H9 (cell line): ENCODE data around the gene SLC24A3. TPM values are rescaled to one million over a fixed set of nuclear protein-coding genes. Genes with fewer than 3 reads are reported as not detected.

Experiments used
- DNase-seq: peaks from one replicate; pipeline ENCODE4 v3.0.0-alpha.2; 2017
- H2AFZ ChIP-seq: one replicate; pipeline ENCODE4 v1.6.1; 2013; ENCODE audit warnings: mild to moderate bottlenecking, low read length, control low read depth, moderate library complexity
- H2AK5ac ChIP-seq: 2 replicates; pipeline ENCODE4 v1.6.1; 2013; ENCODE audit warnings: low read length, control low read depth, mixed read lengths; ENCODE audit not compliant: insufficient read length
- H2BK120ac ChIP-seq: one replicate; pipeline ENCODE4 v1.6.1; 2013; ENCODE audit warnings: low read depth, mild to moderate bottlenecking, low read length, control low read depth, inconsistent platforms; ENCODE audit not compliant: poor library complexity, severe bottlenecking
- H2BK12ac ChIP-seq: 2 replicates; pipeline ENCODE4 v1.6.1; 2013; ENCODE audit warnings: low read length, control low read depth, mixed read lengths, low read depth; ENCODE audit not compliant: insufficient read length
- H2BK15ac ChIP-seq: 2 replicates; pipeline ENCODE4 v1.6.1; 2013; ENCODE audit warnings: low read depth, low read length, control low read depth
- H2BK20ac ChIP-seq: one replicate; pipeline ENCODE4 v1.6.1; 2013; ENCODE audit warnings: low read depth, mild to moderate bottlenecking, low read length, control low read depth, inconsistent platforms; ENCODE audit not compliant: poor library complexity, severe bottlenecking
- H2BK5ac ChIP-seq: 2 replicates; pipeline ENCODE4 v1.6.1; 2013; ENCODE audit warnings: low read length, control low read depth, mixed read lengths; ENCODE audit not compliant: insufficient read length
- H3K14ac ChIP-seq: 2 replicates; pipeline ENCODE4 v1.6.1; 2013; ENCODE audit warnings: low read length, control low read depth; ENCODE audit not compliant: insufficient read depth
- H3K18ac ChIP-seq: 2 replicates; pipeline ENCODE4 v1.6.1; 2013; ENCODE audit warnings: low read depth, mild to moderate bottlenecking, mixed read lengths, low read length, control low read depth; ENCODE audit not compliant: insufficient read length
- H3K23ac ChIP-seq: 2 replicates; pipeline ENCODE4 v1.6.1; 2013; ENCODE audit warnings: low read length, control low read depth, mixed read lengths, low read depth; ENCODE audit not compliant: insufficient read length
- H3K23me2 ChIP-seq: 2 replicates; pipeline ENCODE4 v1.6.1; 2013; ENCODE audit warnings: low read depth, mild to moderate bottlenecking, mixed read lengths, low read length, control low read depth; ENCODE audit not compliant: insufficient read length, poor library complexity, severe bottlenecking
- H3K27ac ChIP-seq: 2 replicates; pipeline ENCODE4 v1.5.1; 2013; ENCODE audit warnings: low read length, control low read depth, mixed read lengths, low read depth; ENCODE audit not compliant: insufficient read length
- H3K27me3 ChIP-seq: 2 replicates; pipeline ENCODE4 v1.6.1; 2013; ENCODE audit warnings: low read length, control low read depth, inconsistent platforms; ENCODE audit not compliant: insufficient read depth
- H3K4ac ChIP-seq: 2 replicates; pipeline ENCODE4 v1.6.1; 2013; ENCODE audit warnings: low read depth, mild to moderate bottlenecking, control low read depth, inconsistent platforms, low read length, moderate library complexity
- H3K4me1 ChIP-seq: 2 replicates; pipeline ENCODE4 v1.6.1; 2013; ENCODE audit warnings: low read length, control low read depth, inconsistent platforms; ENCODE audit not compliant: insufficient read depth
- H3K4me2 ChIP-seq: 2 replicates; pipeline ENCODE4 v1.6.1; 2013; ENCODE audit warnings: low read length, control low read depth, mixed read lengths; ENCODE audit not compliant: insufficient read length, insufficient read depth
- H3K56ac ChIP-seq: 2 replicates; pipeline ENCODE4 v1.6.1; 2013; ENCODE audit warnings: low read depth, mild to moderate bottlenecking, mixed read lengths, low read length, control low read depth; ENCODE audit not compliant: insufficient read length
- H3K79me1 ChIP-seq: 2 replicates; pipeline ENCODE4 v1.6.1; 2013; ENCODE audit warnings: low read depth, mild to moderate bottlenecking, moderate library complexity, low read length, control low read depth, inconsistent platforms; ENCODE audit not compliant: insufficient read depth, poor library complexity, severe bottlenecking
- H3K79me2 ChIP-seq: 2 replicates; pipeline ENCODE4 v1.6.1; 2013; ENCODE audit warnings: low read length, control low read depth, inconsistent platforms; ENCODE audit not compliant: insufficient read depth
- H3K9ac ChIP-seq: 2 replicates; pipeline ENCODE4 v1.6.1; 2013; ENCODE audit warnings: low read length, control low read depth, mixed read lengths; ENCODE audit not compliant: insufficient read length; ENCODE audit errors: extremely low read depth
- H3K9me3 ChIP-seq: one replicate; pipeline ENCODE4 v1.6.1; 2013; ENCODE audit warnings: low read depth, low read length, inconsistent platforms; ENCODE audit not compliant: control insufficient read depth
- H3T11ph ChIP-seq: one replicate; pipeline ENCODE4 v1.6.1; 2013; ENCODE audit warnings: mild to moderate bottlenecking, low read length, control low read depth, inconsistent platforms
- H4K20me1 ChIP-seq: one replicate; pipeline ENCODE4 v1.6.1; 2013; ENCODE audit not compliant: control insufficient read depth, insufficient read length, insufficient read depth
- H4K5ac ChIP-seq: 2 replicates; pipeline ENCODE4 v1.6.1; 2013; ENCODE audit warnings: low read depth, mild to moderate bottlenecking, mixed read lengths, low read length, control low read depth; ENCODE audit not compliant: insufficient read length
- H4K8ac ChIP-seq: replicated peaks from 2 replicates; pipeline ENCODE4 v1.6.1; 2013; ENCODE audit warnings: low read length, control low read depth, mixed read lengths, low read depth; ENCODE audit not compliant: insufficient read length
- H4K91ac ChIP-seq: 2 replicates; pipeline ENCODE4 v1.6.1; 2013; ENCODE audit warnings: low read depth, mild to moderate bottlenecking, moderate library complexity, mixed read lengths, low read length, control low read depth; ENCODE audit not compliant: insufficient read length
- H3K27ac Mint-ChIP-seq, 3 experiments: 2 replicates in 2 of 3; 3 replicates in 1 of 3; pipeline ENCODE4 v1.8.0; 2020 to 2021; ENCODE audit warnings: mixed read lengths in 3 of 3, mild to moderate bottlenecking in 1 of 3, moderate library complexity in 1 of 3
- H3K27me3 Mint-ChIP-seq: 2 replicates; pipeline ENCODE4 v1.8.0; 2021; ENCODE audit warnings: low read depth, mild to moderate bottlenecking, moderate library complexity, mixed read lengths
- H3K36me3 Mint-ChIP-seq, 3 experiments: 2 replicates in 2 of 3; 3 replicates in 1 of 3; pipeline ENCODE4 v1.8.0; 2020 to 2021; ENCODE audit warnings: low read depth in 3 of 3, mixed read lengths in 3 of 3; ENCODE audit not compliant: insufficient read depth in 1 of 3
- H3K4me1 Mint-ChIP-seq, 2 experiments: 2 replicates each; pipeline ENCODE4 v1.8.0; 2020; ENCODE audit warnings: mixed read lengths in 2 of 2
- H3K4me3 Mint-ChIP-seq, 2 experiments: 2 replicates in 1 of 2; 3 replicates in 1 of 2; pipeline ENCODE4 v1.8.0; 2020 to 2021; ENCODE audit warnings: mild to moderate bottlenecking in 2 of 2, mixed read lengths in 2 of 2, moderate library complexity in 1 of 2
- H3K9me3 Mint-ChIP-seq, 2 experiments: 2 replicates in 1 of 2; 3 replicates in 1 of 2; pipeline ENCODE4 v1.8.0; 2020; ENCODE audit warnings: mild to moderate bottlenecking in 2 of 2, mixed read lengths in 2 of 2, moderate library complexity in 1 of 2
- CTCF ChIP-seq: fragments of 200-600 bp; sonication (generic); conservative IDR thresholded peaks from 3 replicates; pipeline ENCODE4 v1.8.0; 2021; ENCODE audit warnings: antibody characterized with exemption, mild to moderate bottlenecking
- WGBS: extraction: QIAGEN DNeasy Blood & Tissue Kit; methylation state at CpG from one replicate; pipeline ENCODE4 v1.1.7; 2013; ENCODE audit warnings: missing lambda C conversion rate, low lambda C conversion rate, mixed read lengths; ENCODE audit not compliant: insufficient read length; ENCODE audit errors: extremely low coverage; 5-methylcytosine and 5-hydroxymethylcytosine counted together
- total RNA-seq: library from RNA; stranded (reverse); gene quantifications from 2 replicates; pipeline ENCODE4 v1.2.1, GENCODE V29; 2021

The SLC24A3 gene
- total RNA-seq, 1 experiment from 2014 or later, result 0.83 TPM

GRCh38 chr20:19401096-19401495 lies 188.7 kb downstream of the SLC24A3 start:
- H3K9ac ChIP-seq, result no peak overlapping the region
- H3T11ph ChIP-seq, result no peak overlapping the region
- no peaks in the 10 kb centered on the region for H3K9me3 ChIP-seq
- no CpG with 5 or more reads among the region's 4 CpGs for WGBS
- no peak overlapping the region for H4K91ac ChIP-seq
- no peak overlapping the region for H3K4ac ChIP-seq
- no peak overlapping the region for H2AFZ ChIP-seq
- no peak overlapping the region for H2BK5ac ChIP-seq
- H3K79me1 ChIP-seq, result no peaks in the 10 kb centered on the region
- no peak overlapping the region; a peak in 1 of 7 replicates for H3K27ac Mint-ChIP-seq
- no peak overlapping the region for H4K8ac ChIP-seq
- H3K4me3 Mint-ChIP-seq, result no peak overlapping the region
- no peak overlapping the region for H3K4me2 ChIP-seq
- no peak overlapping the region for H2BK120ac ChIP-seq
- H3K4me1 ChIP-seq, result no peaks in the 10 kb centered on the region
- no peak overlapping the region for H3K27ac ChIP-seq
- no peak overlapping the region for H4K5ac ChIP-seq
- no peak for TF ChIP-seq CTCF
- no peak overlapping the region for H2BK12ac ChIP-seq
- H3K27me3 Mint-ChIP-seq, result peaks cover 1% of the 10 kb centered on the region; the same call in 1 of the 2 replicates
- H3K27me3 ChIP-seq, result no peaks in the 10 kb centered on the region
- DNase-seq, result no peak
- no peak overlapping the region for H2BK20ac ChIP-seq
- no peak overlapping the region for H2AK5ac ChIP-seq
- H3K14ac ChIP-seq, result no peak overlapping the region
- H3K9me3 Mint-ChIP-seq, result peaks cover 10 to 19% of the 10 kb centered on the region in 2 experiments
- no peaks in the 10 kb centered on the region for H3K23me2 ChIP-seq
- 0 out of 4 replicates have a peak, but pooled peaks cover 0 to 2% of the 10 kb centered on the region in 2 experiments for H3K4me1 Mint-ChIP-seq
- no peaks in the 10 kb centered on the region for H4K20me1 ChIP-seq
- no peak overlapping the region for H3K23ac ChIP-seq
- H3K18ac ChIP-seq, result no peak overlapping the region
- H3K79me2 ChIP-seq, result no peaks in the 10 kb centered on the region
- H2BK15ac ChIP-seq, result no peak overlapping the region
- no peak overlapping the region for H3K56ac ChIP-seq
- peaks cover 10 to 17% (median 15%) of the 10 kb centered on the region in 3 experiments; a peak in 6 of 7 replicates for H3K36me3 Mint-ChIP-seq
